Measurements from ENCODE around the gene CMC4. TPM values are rescaled to one million over a fixed set of nuclear protein-coding genes. Genes with fewer than 3 reads are reported as not detected.

The CMC4 gene
- total and polyA plus RNA-seq, 9 of the 15 experiments (the other 6 are each of a cell fraction or from before 2014, with no cell fraction given): 3.5 to 16.9 (median 8.2) TPM

GRCh38 chrX:155068165-155068564 lies 2.8 kb downstream of the CMC4 start:
- no peaks in the 10 kb centered on the region for H4K20me1 ChIP-seq (replicated peaks; ENCODE audit: control insufficient read depth, insufficient read depth, low read length)
- H3K36me3 ChIP-seq (ENCODE audit: control insufficient read depth, insufficient read depth, low read length): peaks cover 11% of the 10 kb centered on the region; the same call in 2 of the 3 replicates
- ChIA-PET POLR2A (no interaction called here), CTCF (ENCODE audit: low intra/inter-chr PET ratio) (no interaction called here)
- no peaks in the 10 kb centered on the region for H3K9me3 ChIP-seq (replicated peaks; ENCODE audit: control insufficient read depth, insufficient read depth, low read depth, low read length)
- in situ Hi-C loops (cut with MboI) (no loop called here), intact Hi-C loops (cut with micrococcal nuclease) (no loop called here)
- H3K27ac ChIP-seq (ENCODE audit: extremely low read depth, low read depth, low read length): no peak overlapping the region
- ATAC-seq: no peak
- FAIRE-seq: no peak
- no peak overlapping the region for H3K9ac ChIP-seq (ENCODE audit: insufficient read depth in 1 of 2, low read depth in 2 of 2, low read length in 2 of 2)
- TF ChIP-seq JUND (IDR thresholded peaks at IDR 0.05; ENCODE audit: borderline replicate concordance, low read depth, low read length): peak; percentile 49; the same call in 1 of the 2 replicates
- no peak for TF ChIP-seq JUND (tag; IDR thresholded peaks at IDR 0.05; ENCODE audit: borderline replicate concordance, low read depth, low read length)
- no peak for TF ChIP-seq SIN3B (IDR thresholded peaks at IDR 0.05; ENCODE audit: low read depth)
- TF ChIP-seq NR2C2 (CRISPR knock-in tag; IDR thresholded peaks at IDR 0.05): no peak
- TF ChIP-seq NR2C2 (tag; IDR thresholded peaks at IDR 0.05): 0 out of 2 replicates have a peak, but pooled peaks have one; percentile 38
- no peak for TF ChIP-seq PKNOX1 (IDR thresholded peaks at IDR 0.05)
- TF ChIP-seq TAF7 (tag; IDR thresholded peaks at IDR 0.05): no peak
- TF ChIP-seq JUN (IDR thresholded peaks at IDR 0.05; ENCODE audit: borderline replicate concordance, low read depth, low read length): 0 out of 2 replicates have a peak, but pooled peaks have one; percentile 14
- TF ChIP-seq JUN (CRISPR knock-in tag; IDR thresholded peaks at IDR 0.05; ENCODE audit: borderline replicate concordance): no peak
- TF ChIP-seq, protein P1, sequence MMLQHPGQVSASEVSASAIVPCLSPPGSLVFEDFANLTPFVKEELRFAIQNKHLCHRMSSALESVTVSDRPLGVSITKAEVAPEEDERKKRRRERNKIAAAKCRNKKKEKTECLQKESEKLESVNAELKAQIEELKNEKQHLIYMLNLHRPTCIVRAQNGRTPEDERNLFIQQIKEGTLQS (IDR thresholded peaks at IDR 0.05): peak; percentile 61; the same call in 1 of the 2 replicates
- TF ChIP-seq, protein P1 (CRISPR knock-in tag; conservative IDR thresholded peaks at IDR 0.05): no peak
- no peak for TF ChIP-seq ZNF655 (CRISPR knock-in tag; IDR thresholded peaks at IDR 0.05)
- peak; percentile 75 for TF ChIP-seq FOSL1 (tag; conservative IDR thresholded peaks at IDR 0.05)
- TF ChIP-seq ZNF584 (CRISPR knock-in tag; IDR thresholded peaks at IDR 0.05; ENCODE audit: low read depth): no peak
- peak; percentile 18 to 28; a peak in 1 of 4 replicates for TF ChIP-seq KDM1A (IDR thresholded peaks at IDR 0.05)
- TF ChIP-seq COPS2 (conservative IDR thresholded peaks at IDR 0.05): no peak
- no peaks in the 10 kb centered on the region for H3K27me3 ChIP-seq (ENCODE audit: control insufficient read depth in 2 of 2, insufficient read depth in 2 of 2, low read length in 2 of 2)
- peaks cover 49% of the 10 kb centered on the region for H3K79me2 ChIP-seq (ENCODE audit: control insufficient read depth, insufficient read depth, low read length)
- H3K9me1 ChIP-seq (ENCODE audit: control insufficient read depth, insufficient read depth, low read length): no peaks in the 10 kb centered on the region
- BruUV-seq (replicated peaks): no TSS peak
- peaks cover 4 to 8% of the 10 kb centered on the region in 2 experiments; a peak in 4 of 5 replicates for H3K4me1 ChIP-seq (replicated peaks in 1 of 2; ENCODE audit: control insufficient read depth in 2 of 2, insufficient read depth in 2 of 2, low read length in 2 of 2)
- WGBS (ENCODE audit: insufficient coverage, low coverage, missing lambda C conversion rate): 7% methylated on average over 1 of the region's 1 CpG
- no peak overlapping the region for H2AFZ ChIP-seq (ENCODE audit: low read depth, low read length)
- no peak overlapping the region for H3K4me3 ChIP-seq
- peak in 1 of 4 experiments; percentile 28 for DNase-seq (ENCODE audit: extremely low read depth in 1 of 4, low spot score in 3 of 4)
- H3K4me2 ChIP-seq (ENCODE audit: insufficient read depth, low read length): no peak overlapping the region
